PFSK-1 (cell line): ENCODE results near the gene NELFCD.

ENCODE experiments used
- POLR2AphosphoS5 ChIP-seq: IDR thresholded peaks from 2 replicates; pipeline ENCODE4 v1.6.1; 2012; ENCODE audit warnings: low read depth, mild to moderate bottlenecking, control low read depth, low read length, moderate library complexity
- SIN3A ChIP-seq: IDR thresholded peaks from 2 replicates; pipeline ENCODE4 v1.6.1; 2012; ENCODE audit warnings: mild to moderate bottlenecking, low read length, moderate library complexity, borderline replicate concordance; ENCODE audit not compliant: insufficient read depth
- TAF1 ChIP-seq: IDR thresholded peaks from 2 replicates; pipeline ENCODE4 v1.6.1; 2012; ENCODE audit warnings: low read length, control low read depth, borderline replicate concordance; ENCODE audit not compliant: insufficient read depth
- TF ChIP-seq, protein P1 (sequence below), 2 experiments: IDR thresholded peaks; 2 replicates each; pipeline versions ENCODE4 v1.6.1 to v1.8.0; 2011 to 2012; ENCODE audit warnings: low read depth in 2 of 2, low read length in 2 of 2, control low read depth in 1 of 2, inconsistent platforms in 1 of 2, mild to moderate bottlenecking in 1 of 2, moderate library complexity in 1 of 2; ENCODE audit not compliant: insufficient read depth in 1 of 2

DNA sequence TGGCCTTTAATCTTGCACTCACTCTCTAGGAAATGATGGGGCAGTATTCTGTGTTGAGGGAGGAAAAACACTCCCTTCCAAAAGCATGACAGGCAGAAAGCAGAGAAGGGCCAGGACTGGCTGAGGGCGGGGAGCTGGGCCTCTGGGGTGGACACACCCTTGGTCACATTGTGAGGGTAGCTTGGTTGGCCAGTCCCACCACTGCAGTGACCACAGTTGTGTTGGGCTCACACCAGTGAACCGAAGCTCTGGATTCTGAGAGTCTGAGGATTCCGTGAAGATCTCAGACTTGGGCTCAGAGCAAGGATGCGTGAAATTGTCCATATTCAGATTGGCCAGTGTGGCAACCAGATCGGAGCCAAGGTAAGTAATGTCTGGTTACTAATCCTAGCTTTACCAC, 38.2 kb downstream of the NELFCD start, which contains the start of gene TUBB1:
- TF ChIP-seq POLR2AphosphoS5, result no peak
- no peak for TF ChIP-seq TAF1
- TF ChIP-seq, protein P1, sequence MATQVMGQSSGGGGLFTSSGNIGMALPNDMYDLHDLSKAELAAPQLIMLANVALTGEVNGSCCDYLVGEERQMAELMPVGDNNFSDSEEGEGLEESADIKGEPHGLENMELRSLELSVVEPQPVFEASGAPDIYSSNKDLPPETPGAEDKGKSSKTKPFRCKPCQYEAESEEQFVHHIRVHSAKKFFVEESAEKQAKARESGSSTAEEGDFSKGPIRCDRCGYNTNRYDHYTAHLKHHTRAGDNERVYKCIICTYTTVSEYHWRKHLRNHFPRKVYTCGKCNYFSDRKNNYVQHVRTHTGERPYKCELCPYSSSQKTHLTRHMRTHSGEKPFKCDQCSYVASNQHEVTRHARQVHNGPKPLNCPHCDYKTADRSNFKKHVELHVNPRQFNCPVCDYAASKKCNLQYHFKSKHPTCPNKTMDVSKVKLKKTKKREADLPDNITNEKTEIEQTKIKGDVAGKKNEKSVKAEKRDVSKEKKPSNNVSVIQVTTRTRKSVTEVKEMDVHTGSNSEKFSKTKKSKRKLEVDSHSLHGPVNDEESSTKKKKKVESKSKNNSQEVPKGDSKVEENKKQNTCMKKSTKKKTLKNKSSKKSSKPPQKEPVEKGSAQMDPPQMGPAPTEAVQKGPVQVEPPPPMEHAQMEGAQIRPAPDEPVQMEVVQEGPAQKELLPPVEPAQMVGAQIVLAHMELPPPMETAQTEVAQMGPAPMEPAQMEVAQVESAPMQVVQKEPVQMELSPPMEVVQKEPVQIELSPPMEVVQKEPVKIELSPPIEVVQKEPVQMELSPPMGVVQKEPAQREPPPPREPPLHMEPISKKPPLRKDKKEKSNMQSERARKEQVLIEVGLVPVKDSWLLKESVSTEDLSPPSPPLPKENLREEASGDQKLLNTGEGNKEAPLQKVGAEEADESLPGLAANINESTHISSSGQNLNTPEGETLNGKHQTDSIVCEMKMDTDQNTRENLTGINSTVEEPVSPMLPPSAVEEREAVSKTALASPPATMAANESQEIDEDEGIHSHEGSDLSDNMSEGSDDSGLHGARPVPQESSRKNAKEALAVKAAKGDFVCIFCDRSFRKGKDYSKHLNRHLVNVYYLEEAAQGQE (IDR thresholded peaks at IDR 0.05; ENCODE audit: insufficient read depth in 1 of 2, low read depth in 2 of 2, low read length in 2 of 2), result no peak
- no peak for TF ChIP-seq SIN3A
